Measurements from ENCODE around the gene KRT76.

Gene KRT76

DNA sequence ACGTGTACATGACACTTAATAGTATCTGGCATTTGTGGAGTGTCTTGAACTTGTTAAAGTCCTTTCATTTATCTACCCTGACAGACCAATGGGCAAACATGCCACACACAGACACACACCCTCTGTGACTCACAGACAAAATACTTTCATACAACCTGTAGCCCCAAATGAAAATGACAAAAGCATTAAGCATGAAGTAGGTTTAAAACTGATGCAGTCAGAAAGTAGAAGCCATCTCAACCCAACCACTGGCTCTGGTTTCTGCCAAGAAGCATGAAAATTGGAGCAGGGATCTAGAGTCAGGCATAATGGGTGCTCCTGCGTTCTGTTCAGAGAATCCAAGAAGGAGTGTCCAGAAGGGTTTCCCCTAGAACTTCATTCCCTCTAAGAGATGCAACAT, 50.7 kb downstream of the KRT76 start:
- DNase-seq = no peak

DNA sequence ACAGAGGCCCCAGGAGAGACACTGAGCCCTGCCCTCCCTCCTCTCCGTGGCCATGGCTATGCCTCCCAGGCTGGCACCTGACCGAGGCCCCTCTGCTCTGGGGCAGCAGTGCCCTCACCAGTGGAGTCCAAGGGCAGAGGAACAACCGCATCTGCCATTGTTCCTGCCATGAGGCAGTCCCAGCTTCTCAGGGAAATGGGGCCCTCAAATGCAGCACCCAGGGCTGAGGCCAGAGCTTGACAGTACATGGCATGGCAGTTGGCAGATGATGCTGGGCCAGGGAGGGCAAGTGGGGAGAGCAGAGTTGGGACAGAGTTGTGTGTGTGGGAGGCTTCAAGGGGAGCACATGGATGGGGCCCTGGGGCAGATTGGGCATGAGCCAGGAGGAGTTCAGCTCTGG, 52.8 kb downstream of the KRT76 start:
- DNase-seq = no peak

DNA sequence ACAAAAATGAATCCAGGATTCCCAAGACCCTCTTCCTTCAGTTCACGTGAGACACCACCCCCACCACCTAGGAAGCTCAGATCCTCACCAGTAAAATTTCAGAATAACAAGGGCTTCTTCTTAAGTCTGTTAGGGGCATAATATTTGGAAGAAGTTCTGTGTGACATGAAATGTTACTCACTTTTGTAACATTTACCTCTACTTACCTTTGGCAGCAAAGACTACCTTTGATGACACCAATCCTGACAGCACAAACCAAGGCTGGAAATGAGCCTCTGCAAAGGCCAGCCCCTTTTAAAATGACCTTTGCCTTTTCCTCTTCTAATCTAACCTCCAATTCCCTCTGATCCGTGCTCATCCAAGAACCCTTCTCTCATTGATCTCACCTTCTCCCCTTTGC, 54.5 kb downstream of the KRT76 start:
- DNase-seq = no peak

DNA sequence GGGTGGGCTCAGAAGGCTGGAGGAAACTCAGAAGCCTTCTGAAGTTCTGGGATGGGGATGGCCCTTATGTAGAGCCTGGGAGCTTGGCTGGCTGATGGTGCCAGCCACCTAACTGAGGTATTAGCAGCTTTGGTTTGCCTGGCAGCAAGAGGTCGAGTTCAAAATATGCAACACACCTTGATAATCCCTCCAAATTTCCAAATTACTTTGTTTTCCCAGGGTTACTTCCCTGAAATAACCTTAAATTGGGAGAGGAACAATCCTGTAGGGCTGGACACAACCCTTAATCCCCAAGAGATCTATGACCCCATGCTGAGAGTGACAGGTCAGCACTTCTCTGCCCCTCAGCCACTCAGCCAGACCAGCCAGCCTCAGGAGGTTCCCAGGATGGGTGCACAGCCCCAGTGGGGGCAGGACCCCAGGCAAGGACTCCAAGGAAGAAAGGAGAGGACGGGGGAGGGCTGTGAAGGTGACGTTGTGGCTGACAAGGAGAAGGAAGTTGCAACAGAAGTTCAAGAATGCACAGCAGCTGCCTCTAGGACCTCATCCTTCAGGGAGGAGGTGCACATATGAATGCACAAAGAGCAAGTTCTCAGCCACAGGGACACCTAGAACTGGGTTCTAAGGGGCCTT, 55.2 kb downstream of the KRT76 start:
- DNase-seq = no peak

DNA sequence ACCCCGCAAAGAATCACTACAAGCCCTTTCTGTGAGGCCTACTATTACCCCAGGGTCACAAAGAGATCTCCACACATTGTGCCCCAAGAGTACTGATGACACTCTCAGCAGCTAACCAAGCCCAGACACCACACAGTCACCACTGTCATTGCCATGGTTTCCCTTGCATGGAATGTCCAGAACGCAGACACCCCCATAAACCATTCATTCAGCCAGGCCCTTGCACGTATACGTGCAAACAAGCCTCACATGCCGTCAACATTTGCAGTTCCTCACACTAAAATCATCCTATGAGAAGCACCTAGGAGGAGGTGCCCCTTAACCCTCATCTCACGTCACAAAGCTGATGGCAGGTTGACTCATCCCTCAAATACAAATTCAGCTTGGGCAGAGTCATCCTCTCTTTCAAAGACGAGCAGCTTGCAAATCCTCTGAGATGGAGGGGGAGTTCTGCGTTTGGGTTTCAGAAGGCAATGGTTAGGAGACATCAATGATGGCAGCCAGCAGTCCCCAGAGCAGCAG, 56.7 kb downstream of the KRT76 start:
- no peak for DNase-seq

Measured in amniotic stem cell (primary cell).